ENCODE data around the gene C6.

The C6 gene

DNA sequence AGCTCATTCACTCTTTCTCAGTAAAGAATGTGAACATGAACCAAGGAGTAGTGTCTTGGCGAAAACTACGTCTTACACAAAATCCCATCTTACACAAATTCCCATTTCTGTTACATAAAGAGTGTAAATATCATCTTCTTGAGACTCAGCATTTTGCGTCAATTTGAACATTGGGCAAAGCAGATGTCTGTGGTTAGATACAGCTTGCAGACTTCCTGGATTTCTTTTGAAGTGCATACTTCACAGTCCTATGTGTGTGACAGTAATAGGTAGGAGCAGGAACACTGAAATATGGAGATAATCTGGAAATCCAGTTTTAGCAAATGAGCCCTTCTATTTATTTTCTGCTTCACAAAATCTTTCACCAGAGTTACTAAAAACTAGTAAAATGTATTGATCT, 58.8 kb downstream of the C6 start:
- no peak for TF ChIP-seq CTCF (conservative IDR thresholded peaks at IDR 0.05)
- no peak overlapping the region for H3K27ac ChIP-seq

DNA sequence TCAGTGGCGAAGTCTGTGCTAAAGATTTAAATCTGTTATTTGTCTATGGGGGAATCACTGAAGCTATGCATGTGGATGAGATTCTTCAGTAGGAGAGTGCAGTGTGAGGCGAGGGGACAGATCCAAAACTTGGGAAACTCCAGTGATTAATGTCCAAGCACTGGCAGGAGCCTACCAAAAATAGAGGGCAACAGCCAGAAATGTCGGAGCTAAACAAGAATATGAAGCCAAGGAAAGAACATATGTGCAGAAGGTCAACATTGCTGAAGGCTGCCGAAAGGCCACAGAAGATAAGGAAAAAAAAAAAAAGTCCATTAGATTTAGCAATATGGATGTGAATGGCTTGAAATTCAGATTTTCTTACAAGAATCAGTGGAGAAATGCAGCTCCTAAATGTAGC, 61.8 kb downstream of the C6 start:
- no peak for TF ChIP-seq CTCF (conservative IDR thresholded peaks at IDR 0.05)
- H3K27ac ChIP-seq = no peak overlapping the region

DNA sequence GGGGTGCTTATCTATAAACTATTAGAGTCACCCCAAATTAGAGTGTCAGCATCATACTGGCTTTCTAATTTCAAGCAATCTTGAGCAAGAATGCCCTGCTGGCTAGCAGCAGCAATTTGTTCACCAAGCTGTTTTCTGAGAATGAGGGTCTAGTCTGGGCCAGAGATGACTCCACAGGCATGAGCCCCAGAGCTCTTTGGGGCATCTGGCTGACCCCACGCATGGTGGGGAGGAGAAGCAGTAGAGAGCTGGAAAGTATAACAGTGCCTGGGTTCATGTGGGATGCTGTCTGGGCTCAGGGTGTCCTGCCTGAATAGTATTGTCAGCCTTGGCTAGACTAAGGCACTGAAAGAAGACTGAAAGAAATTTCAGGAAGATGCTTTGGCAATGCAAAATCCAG, 64.9 kb downstream of the C6 start:
- TF ChIP-seq CTCF (conservative IDR thresholded peaks at IDR 0.05) = no peak
- H3K27ac ChIP-seq = no peak overlapping the region

DNA sequence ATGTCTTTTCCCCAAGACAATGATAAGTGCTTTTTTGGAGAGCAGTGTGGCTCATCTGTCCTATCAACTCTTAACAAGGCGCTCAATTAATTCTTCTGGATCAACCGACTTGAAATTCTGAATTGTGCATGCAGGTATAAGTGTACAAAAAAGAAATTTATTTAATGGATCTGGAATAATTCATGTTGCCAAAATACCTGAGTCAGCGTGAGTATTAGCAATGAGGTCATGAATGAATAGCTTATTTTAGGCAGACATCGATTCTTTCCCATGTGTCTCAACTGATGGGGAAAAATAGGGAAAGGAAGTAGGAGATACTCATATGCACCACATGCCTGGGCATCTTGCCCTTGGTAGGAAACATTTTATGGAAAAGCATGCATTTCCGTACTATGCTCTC, 68.0 kb downstream of the C6 start:
- no peak for TF ChIP-seq CTCF (conservative IDR thresholded peaks at IDR 0.05)
- no peak overlapping the region for H3K27ac ChIP-seq

GRCh38 chr5:41143131-41143901, 70.0 kb downstream of the C6 start:
- no peak overlapping the region for H3K27ac ChIP-seq
- TF ChIP-seq CTCF (conservative IDR thresholded peaks at IDR 0.05) = no peak

GRCh38 chr5:41127967-41128690, 85.2 kb downstream of the C6 start:
- no peak for TF ChIP-seq CTCF (conservative IDR thresholded peaks at IDR 0.05)
- H3K27ac ChIP-seq = no peak overlapping the region

- TF ChIP-seq CTCF (conservative IDR thresholded peaks at IDR 0.05) = no peak
Observed at GRCh38 chr5:41122459-41122858, 90.9 kb downstream of the C6 start.

More at GRCh38 chr5:41122459-41122858, 90.9 kb downstream of the C6 start:
- no peak overlapping the region for H3K27ac ChIP-seq
